IPS-18a (cell line): ENCODE results near the gene FAM72C.
"Not testable (repeated sequence)": the region's sequence is repeated elsewhere in the genome, so short reads cannot be mapped to it uniquely, and the experiment has no call there.

Experiments
- H3K27ac ChIP-seq: one replicate; pipeline ENCODE4 v1.5.1; 2013; ENCODE audit warnings: low read length
- H3K27me3 ChIP-seq: one replicate; pipeline ENCODE4 v1.6.1; 2013; ENCODE audit warnings: mild to moderate bottlenecking, low read length; ENCODE audit not compliant: control insufficient read depth, insufficient read depth
- H3K36me3 ChIP-seq: one replicate; pipeline ENCODE4 v1.6.1; 2013; ENCODE audit warnings: low read depth, low read length; ENCODE audit not compliant: control insufficient read depth
- H3K4me1 ChIP-seq: one replicate; pipeline ENCODE4 v1.6.1; 2013; ENCODE audit warnings: low read depth, low read length; ENCODE audit not compliant: control insufficient read depth
- H3K4me3 ChIP-seq: one replicate; pipeline ENCODE4 v1.5.1; 2013; ENCODE audit warnings: low read length
- H3K9ac ChIP-seq: one replicate; pipeline ENCODE4 v1.6.1; 2013; ENCODE audit warnings: mild to moderate bottlenecking, low read length, moderate library complexity
- H3K9me3 ChIP-seq: one replicate; pipeline ENCODE4 v1.6.1; 2013; ENCODE audit warnings: low read depth, low read length; ENCODE audit not compliant: control insufficient read depth

The FAM72C gene

GRCh38 chr1:143973876-143974414 lies 2.2 kb upstream of the FAM72C start:
- H3K9me3 ChIP-seq, H3K27ac ChIP-seq, H3K36me3 ChIP-seq, H3K4me1 ChIP-seq, H3K9ac ChIP-seq, H3K4me3 ChIP-seq, H3K27me3 ChIP-seq: not testable (repeated sequence)

DNA sequence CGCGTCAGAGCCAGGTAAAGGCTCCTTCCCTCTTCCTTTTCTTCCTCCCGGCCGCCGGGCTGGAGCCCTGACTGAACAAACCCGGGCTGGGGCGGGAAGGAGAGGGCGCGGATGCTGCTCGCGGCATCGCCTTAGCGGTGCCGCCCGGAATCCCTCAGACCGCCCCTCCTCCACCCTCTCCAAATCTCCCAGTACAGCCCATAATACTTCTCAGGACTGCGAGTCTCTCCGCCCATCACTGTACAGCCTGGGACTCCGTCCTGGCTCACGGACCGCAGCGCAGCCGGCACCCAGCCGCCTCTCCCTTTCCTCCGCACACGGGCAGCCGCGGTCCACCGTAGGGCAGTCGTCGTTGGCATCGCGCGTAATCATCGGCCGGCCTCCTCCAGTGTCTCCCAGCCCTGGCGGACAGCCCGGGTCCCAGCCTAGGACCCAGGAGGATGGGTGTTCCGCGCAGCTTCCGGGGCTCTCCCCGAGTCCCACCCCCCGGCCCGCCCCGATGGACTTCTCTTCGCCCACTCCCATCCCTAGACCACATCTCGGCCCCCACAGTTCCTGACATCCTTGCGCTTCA lies 1.1 kb upstream of the FAM72C start:
- not testable (repeated sequence) for H3K9ac ChIP-seq, H3K4me1 ChIP-seq, H3K4me3 ChIP-seq, H3K36me3 ChIP-seq, H3K27ac ChIP-seq, H3K27me3 ChIP-seq, H3K9me3 ChIP-seq

GRCh38 chr1:143965860-143966259 lies 5.9 kb downstream of the FAM72C start:
- H3K4me1 ChIP-seq, H3K27ac ChIP-seq, H3K36me3 ChIP-seq, H3K9me3 ChIP-seq, H3K4me3 ChIP-seq, H3K9ac ChIP-seq, H3K27me3 ChIP-seq: not testable (repeated sequence)

GRCh38 chr1:143964294-143964693 lies 7.5 kb downstream of the FAM72C start:
- not testable (repeated sequence) for H3K27me3 ChIP-seq, H3K9ac ChIP-seq, H3K36me3 ChIP-seq, H3K9me3 ChIP-seq, H3K4me3 ChIP-seq, H3K27ac ChIP-seq, H3K4me1 ChIP-seq

- H3K27ac ChIP-seq, H3K36me3 ChIP-seq, H3K27me3 ChIP-seq, H3K4me3 ChIP-seq, H3K9me3 ChIP-seq, H3K9ac ChIP-seq, H3K4me1 ChIP-seq: not testable (repeated sequence)
These were observed 15.9 kb downstream of the FAM72C start for GRCh38 chr1:143955930-143956329.

DNA sequence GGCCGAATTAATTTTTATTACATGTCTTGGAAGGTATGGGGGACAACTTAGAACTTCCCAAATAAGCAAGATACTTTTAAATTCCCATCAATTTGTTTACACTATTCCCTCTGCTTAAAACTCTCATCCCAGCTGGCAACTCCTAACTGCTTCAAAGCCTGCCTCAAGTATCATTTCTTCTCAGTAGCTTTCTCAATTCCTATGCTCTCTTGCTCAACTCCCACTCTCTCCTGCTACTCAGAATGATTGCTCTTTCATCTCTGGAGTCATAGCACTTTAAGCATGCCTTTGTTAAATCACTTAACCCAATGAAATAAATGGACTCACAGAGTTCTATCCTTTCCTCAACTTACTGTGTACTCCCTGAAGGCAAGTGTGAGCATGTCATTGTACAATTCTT lies 18.9 kb downstream of the FAM72C start:
- H3K36me3 ChIP-seq, H3K27me3 ChIP-seq, H3K9me3 ChIP-seq, H3K4me1 ChIP-seq, H3K27ac ChIP-seq, H3K9ac ChIP-seq, H3K4me3 ChIP-seq: not testable (repeated sequence)

DNA sequence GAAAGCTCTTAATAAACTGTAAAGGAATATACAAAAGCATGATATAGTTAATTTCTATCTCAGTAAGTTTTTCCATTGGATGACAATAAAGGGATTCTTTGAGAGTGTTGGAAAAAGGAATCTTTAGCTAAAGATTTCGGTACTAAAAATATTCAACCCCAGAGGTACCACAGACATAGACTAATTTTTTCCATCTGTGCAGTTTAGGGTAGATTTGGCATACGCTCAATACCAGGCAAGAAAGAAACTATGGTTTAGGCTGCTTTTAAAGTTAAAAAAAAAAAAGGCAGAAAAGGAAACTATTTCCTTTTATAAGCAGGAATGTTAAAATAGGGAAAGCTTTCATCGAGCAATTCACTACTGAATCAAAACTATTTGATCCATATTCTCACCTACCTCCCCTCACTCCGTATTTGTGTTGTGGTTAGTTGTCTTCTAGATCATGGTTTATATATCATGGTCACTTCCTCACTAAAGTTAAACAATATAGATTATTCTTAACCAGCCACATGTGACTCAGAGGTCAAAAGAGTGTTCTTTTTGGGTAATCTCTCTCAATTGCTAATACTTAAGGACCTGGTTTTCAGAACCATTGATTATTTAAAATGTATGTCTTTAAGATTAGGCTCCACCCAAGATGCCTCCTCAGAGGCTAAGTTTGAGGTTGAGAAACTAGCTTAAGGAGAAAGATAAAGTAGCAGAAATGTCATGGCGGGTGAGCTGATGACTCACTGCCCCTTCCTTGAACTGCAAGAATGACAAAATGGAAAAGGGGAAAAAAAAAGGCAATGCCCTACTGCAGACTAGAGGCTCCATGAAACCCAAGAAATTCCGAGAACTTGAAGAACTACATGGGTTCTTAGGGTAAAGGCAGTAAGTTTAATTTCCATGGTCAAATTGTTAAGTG lies 20.0 kb downstream of the FAM72C start:
- not testable (repeated sequence) for H3K9ac ChIP-seq, H3K4me3 ChIP-seq, H3K4me1 ChIP-seq, H3K36me3 ChIP-seq, H3K9me3 ChIP-seq, H3K27me3 ChIP-seq, H3K27ac ChIP-seq

DNA sequence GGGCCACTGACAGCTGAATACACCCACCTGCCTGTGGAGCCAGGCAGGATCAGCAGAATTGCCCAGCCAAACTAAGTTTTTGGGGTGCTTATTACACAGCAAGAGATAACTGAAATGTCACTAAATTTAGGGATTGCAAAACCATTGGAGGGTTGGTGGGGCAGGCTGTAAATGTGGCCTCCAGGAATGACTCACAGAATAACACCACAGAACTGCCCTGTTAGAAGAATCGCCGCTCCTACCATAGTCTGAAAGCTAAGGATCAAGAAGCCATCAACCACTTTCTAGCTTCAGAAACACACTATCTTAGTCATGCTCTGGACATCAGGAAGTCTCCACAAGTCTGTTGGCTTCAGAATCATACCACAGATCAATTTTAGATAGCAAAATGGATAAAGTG lies 24.0 kb downstream of the FAM72C start:
- not testable (repeated sequence) for H3K4me1 ChIP-seq, H3K9ac ChIP-seq, H3K4me3 ChIP-seq, H3K36me3 ChIP-seq, H3K9me3 ChIP-seq, H3K27me3 ChIP-seq, H3K27ac ChIP-seq

DNA sequence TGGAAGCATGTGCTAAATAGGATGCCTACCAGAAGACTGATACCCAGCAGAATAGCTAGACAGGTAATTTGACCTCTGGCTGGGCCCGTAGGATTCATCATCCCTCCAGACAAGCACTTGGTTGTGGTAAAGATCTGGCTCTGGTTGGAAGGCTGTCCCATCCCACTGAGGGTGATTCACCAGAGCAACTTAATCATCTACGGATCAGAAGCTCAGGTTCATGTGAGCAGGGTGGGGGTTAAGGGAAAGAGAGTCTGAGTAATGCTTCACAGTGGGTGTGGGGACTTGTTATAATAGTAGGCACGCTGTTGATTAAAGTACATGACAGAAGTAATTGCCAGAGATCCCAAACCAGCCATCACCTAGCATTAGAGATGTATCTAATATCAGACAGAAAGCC lies 26.5 kb downstream of the FAM72C start:
- not testable (repeated sequence) for H3K27ac ChIP-seq, H3K4me1 ChIP-seq, H3K36me3 ChIP-seq, H3K9me3 ChIP-seq, H3K27me3 ChIP-seq, H3K4me3 ChIP-seq, H3K9ac ChIP-seq

DNA sequence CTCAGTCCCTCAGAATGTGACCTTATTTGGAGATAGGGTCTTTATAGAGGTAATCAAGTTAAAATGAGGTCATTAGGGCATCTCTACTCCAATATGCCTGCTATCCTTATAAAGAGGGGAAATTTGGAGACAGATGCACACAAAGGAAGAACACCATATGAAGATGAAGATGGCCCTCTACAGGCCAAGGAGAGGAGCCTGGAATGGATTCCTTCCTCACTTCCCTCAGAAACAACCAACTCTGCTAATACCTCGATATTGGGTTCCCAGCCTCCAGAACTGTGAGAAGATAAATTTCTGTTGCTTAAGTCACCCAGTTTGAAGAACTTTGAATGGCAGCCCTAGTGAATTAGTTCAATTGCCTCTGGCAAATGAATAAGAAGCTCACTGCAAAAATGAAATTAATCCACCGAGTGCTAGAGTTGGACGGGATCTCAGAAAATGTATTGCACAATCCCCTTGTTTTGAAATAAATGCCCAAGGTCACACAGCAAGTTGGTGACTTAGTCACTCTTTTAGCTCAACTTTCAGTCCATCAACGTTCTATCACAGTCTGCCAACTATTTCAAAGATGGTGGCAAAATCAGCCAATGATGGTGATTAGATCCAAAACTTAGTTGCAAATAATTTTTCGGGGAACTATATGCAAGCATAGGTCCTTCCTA lies 27.1 kb downstream of the FAM72C start:
- not testable (repeated sequence) for H3K4me1 ChIP-seq, H3K27ac ChIP-seq

DNA sequence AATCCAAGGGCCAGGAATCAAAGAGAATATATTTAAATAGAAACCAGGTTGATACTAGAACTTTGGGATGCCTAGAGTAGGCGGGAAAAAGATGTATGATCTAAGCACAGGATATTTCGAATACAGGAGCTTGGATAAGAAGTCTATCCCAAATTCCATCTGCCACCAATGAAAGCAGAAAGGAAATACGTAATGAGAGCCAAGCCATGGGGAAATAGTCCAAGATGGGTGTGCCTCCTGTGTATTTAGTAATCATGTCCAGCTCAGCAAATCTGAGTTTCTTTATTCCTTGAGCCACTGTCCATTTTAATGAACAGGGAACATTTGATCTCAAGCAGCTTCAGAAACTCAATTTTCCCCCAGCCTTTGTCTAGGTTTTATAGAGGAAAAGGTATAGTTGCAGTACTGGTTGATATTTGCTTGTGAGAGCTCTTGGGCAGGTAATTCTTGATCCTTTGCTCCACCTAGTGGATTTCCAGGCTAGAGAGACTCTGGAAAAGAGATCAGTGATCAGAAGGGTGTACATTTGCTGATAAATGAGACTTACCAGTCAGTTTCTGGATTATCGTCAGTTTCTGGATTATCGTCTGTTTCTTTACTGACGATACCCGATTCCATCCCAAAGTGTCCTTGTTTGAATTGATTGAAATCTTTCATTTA lies 28.3 kb downstream of the FAM72C start:
- not testable (repeated sequence) for H3K27ac ChIP-seq, H3K4me3 ChIP-seq, H3K4me1 ChIP-seq, H3K36me3 ChIP-seq, H3K27me3 ChIP-seq, H3K9me3 ChIP-seq, H3K9ac ChIP-seq

More for the DNA sequence above, 27.1 kb downstream of the FAM72C start:
- not testable (repeated sequence) for H3K9me3 ChIP-seq, H3K9ac ChIP-seq, H3K4me3 ChIP-seq, H3K36me3 ChIP-seq, H3K27me3 ChIP-seq
